NB4 (cell line): ENCODE measurements around the gene SEMA4A.
A peak's percentile ranks its signal among the peaks of the same experiment; 100 is the strongest.

Experiments used
- DNase-seq: peaks from one replicate; pipeline ENCODE4 v3.0.0; 2010; ENCODE audit warnings: low read depth
- H3K4me3 ChIP-seq: one replicate; pipeline ENCODE4 v1.5.1; 2011; ENCODE audit warnings: mild to moderate bottlenecking, low read depth, low read length, moderate library complexity
- CTCF ChIP-seq: IDR thresholded peaks from one replicate; pipeline ENCODE4 v1.5.1; 2012; ENCODE audit warnings: low read depth, low read length
- MAX ChIP-seq: IDR thresholded peaks from 2 replicates; pipeline ENCODE4 v1.6.1; 2011; ENCODE audit warnings: low read depth, low read length
- MYC ChIP-seq: IDR thresholded peaks from 2 replicates; pipeline ENCODE4 v1.6.1; 2011; ENCODE audit warnings: low read depth, low read length
- POLR2A ChIP-seq: IDR thresholded peaks from 2 replicates; pipeline ENCODE4 v1.6.1; 2011; ENCODE audit warnings: mild to moderate bottlenecking; ENCODE audit not compliant: insufficient read length; ENCODE audit errors: extremely low read depth

SEMA4A gene

GRCh38 chr1:156126630-156127534, 26.5 kb upstream of the SEMA4A start:
- peak overlapping the region; percentile 44 for H3K4me3 ChIP-seq
- peak; percentile 97 for DNase-seq
- TF ChIP-seq POLR2A (no peak), MAX (no peak), MYC (peak; percentile 51; the same call in 1 of the 2 replicates)

GRCh38 chr1:156128308-156128653, 25.1 kb upstream of the SEMA4A start:
- H3K4me3 ChIP-seq: peak overlapping the region; percentile 25
- DNase-seq: no peak
- TF ChIP-seq MAX (no peak), POLR2A (no peak), MYC (no peak), CTCF (no peak)

- TF ChIP-seq MAX (no peak), POLR2A (no peak), CTCF (no peak), MYC (no peak; the same call in 1 of the 2 replicates)
- peak; percentile 76 for DNase-seq
- H3K4me3 ChIP-seq: peak overlapping the region; percentile 25
Observed at GRCh38 chr1:156128654-156129597, 24.5 kb upstream of the SEMA4A start.

- no peak overlapping the region for H3K4me3 ChIP-seq
- DNase-seq: peak; percentile 81
- TF ChIP-seq MAX: peak; percentile 57; the same call in 1 of the 2 replicates
- TF ChIP-seq POLR2A: no peak
- peak; percentile 81 for TF ChIP-seq CTCF
- 0 out of 2 replicates have a peak, but pooled peaks have one; percentile 12 for TF ChIP-seq MYC
Observed at GRCh38 chr1:156129687-156130577, 23.5 kb upstream of the SEMA4A start.

GRCh38 chr1:156130578-156130942, 22.8 kb upstream of the SEMA4A start:
- TF ChIP-seq MYC (no peak), POLR2A (no peak), CTCF (no peak), MAX (no peak)
- DNase-seq: no peak
- no peak overlapping the region for H3K4me3 ChIP-seq
